Right atrium auricular region (tissue), 2 donors: ENCODE results near the gene CNTN5. TPM values are rescaled to one million over a fixed set of nuclear protein-coding genes. Genes with fewer than 3 reads are reported as not detected.

Experiments
- DNase-seq: peaks from one replicate; pipeline ENCODE4 v3.0.0-alpha.2; 2019; ENCODE audit warnings: low spot score
- H3K27ac ChIP-seq, 2 donors: fragments of 200-600 bp; sonication (generic); 1 replicate in 1 of 2; 2 replicates in 1 of 2; pipeline ENCODE4 v1.5.1; 2016 to 2019
- H3K27me3 ChIP-seq, 2 donors: fragments of 200-600 bp; sonication (generic); one replicate each; pipeline versions ENCODE4 v1.5.1 to v1.6.0; 2017 to 2019
- H3K36me3 ChIP-seq: fragments of 200-600 bp; sonication (generic); one replicate; pipeline ENCODE4 v1.5.1; 2016
- H3K4me1 ChIP-seq, 2 donors: fragments of 200-600 bp; sonication (generic); one replicate each; pipeline versions ENCODE4 v1.5.1 to v1.6.0; 2017 to 2019
- H3K4me3 ChIP-seq, 2 donors: fragments of 200-600 bp; sonication (generic); 1 replicate in 1 of 2; 2 replicates in 1 of 2; pipeline ENCODE4 v1.5.1; 2017 to 2019; ENCODE audit warnings: mild to moderate bottlenecking in 1 of 2, moderate library complexity in 1 of 2
- H3K9me3 ChIP-seq, 2 donors: fragments of 200-600 bp; sonication (generic); one replicate each; pipeline ENCODE4 v1.5.1; 2019
- CTCF ChIP-seq, 2 donors: fragments of 200-600 bp; sonication (generic); IDR thresholded peaks; one replicate each; pipeline ENCODE4 v1.5.1; 2019; ENCODE audit warnings: antibody characterized with exemption in 2 of 2
- total RNA-seq, 2 donors: library from RNA; depleted of rRNA; stranded (reverse); fragments of >200 nt; gene quantifications; one replicate each; pipeline ENCODE4 v1.1.0, GENCODE V29; 2016

CNTN5 gene
- total RNA-seq, 2 donors from 2014 or later: not detected

DNA sequence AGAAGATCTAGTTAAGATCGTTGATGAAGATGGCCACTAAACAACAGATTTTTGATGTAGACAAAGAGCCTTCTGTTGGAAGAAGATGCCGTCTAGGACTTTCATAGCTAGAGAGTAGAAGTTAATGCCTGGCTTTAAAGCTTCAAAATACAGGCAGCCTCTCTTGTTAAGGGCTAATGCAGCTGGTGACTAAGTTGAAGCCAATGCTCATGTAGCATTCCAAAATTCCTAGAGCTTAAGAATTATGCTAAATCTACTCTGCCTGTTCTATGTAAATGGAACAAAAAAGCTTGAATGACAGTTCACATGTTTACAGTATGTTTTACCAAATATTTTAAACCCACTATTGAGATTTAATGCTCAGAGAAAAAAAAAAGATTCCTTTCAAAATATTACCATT is 492.6 kb downstream of the CNTN5 start:
- DNase-seq: no peak
- Histone ChIP-seq H3K4me3 (no peak overlapping the region), H3K27me3 (no peaks in the 10 kb centered on the region), H3K36me3 (no peaks in the 10 kb centered on the region), H3K4me1 (no peaks in the 10 kb centered on the region), H3K27ac (no peak overlapping the region), H3K9me3 (no peaks in the 10 kb centered on the region)
- no peak for TF ChIP-seq CTCF (IDR thresholded peaks at IDR 0.05)

- TF ChIP-seq CTCF (IDR thresholded peaks at IDR 0.05): no peak
These were observed 498.3 kb downstream of the CNTN5 start for GRCh38 chr11:99519095-99519494.

DNA sequence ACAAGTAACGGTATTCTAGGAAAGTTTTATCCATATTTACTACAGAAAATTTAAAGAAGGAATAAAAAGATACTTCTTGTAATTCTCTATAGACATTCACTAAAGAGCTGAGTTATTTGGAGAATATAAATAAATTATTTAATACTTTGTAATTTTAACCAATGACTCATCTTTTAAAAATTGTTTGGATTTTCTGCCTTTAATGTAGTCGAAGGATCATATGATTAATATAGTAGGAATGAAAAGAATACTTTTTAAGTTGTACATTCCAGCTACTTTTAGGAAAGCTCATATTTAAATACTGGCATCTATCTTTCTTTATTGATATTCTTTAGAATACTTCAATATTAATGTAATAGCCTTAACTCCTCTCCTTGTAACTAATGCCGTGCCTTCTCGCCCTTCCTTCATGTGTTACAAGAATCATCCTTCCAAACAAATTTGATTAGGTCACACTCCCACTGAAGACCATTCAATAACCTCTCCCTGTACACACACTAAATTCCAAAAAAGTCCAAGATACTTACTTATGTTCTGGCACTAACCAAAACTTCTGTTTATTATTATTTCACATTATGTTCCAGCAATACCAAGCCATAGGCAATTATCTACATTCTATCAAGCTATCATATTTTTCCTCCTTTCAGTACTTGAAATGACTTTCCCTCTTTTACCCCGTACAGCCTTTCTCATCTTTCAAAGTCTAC is 501.9 kb downstream of the CNTN5 start:
- Histone ChIP-seq H3K4me3 (no peak overlapping the region), H3K27ac (no peak overlapping the region), H3K9me3 (no peaks in the 10 kb centered on the region), H3K36me3 (no peaks in the 10 kb centered on the region), H3K27me3 (no peaks in the 10 kb centered on the region), H3K4me1 (no peaks in the 10 kb centered on the region)
- no peak for DNase-seq
- TF ChIP-seq CTCF (IDR thresholded peaks at IDR 0.05): no peak

More at GRCh38 chr11:99519095-99519494, 498.3 kb downstream of the CNTN5 start:
- H3K36me3 ChIP-seq: no peaks in the 10 kb centered on the region
- no peak overlapping the region for H3K4me3 ChIP-seq
- no peaks in the 10 kb centered on the region for H3K9me3 ChIP-seq
- H3K27ac ChIP-seq: no peak overlapping the region
- H3K4me1 ChIP-seq: no peaks in the 10 kb centered on the region
- no peak for DNase-seq
- H3K27me3 ChIP-seq: no peaks in the 10 kb centered on the region

- no peak for TF ChIP-seq CTCF (IDR thresholded peaks at IDR 0.05)
- no peaks in the 10 kb centered on the region for H3K36me3 ChIP-seq
- H3K4me3 ChIP-seq: no peak overlapping the region
- no peak for DNase-seq
- no peaks in the 10 kb centered on the region for H3K27me3 ChIP-seq
- H3K4me1 ChIP-seq: no peaks in the 10 kb centered on the region
- H3K27ac ChIP-seq: no peak overlapping the region
- no peaks in the 10 kb centered on the region for H3K9me3 ChIP-seq
These were observed 510.7 kb downstream of the CNTN5 start for GRCh38 chr11:99531468-99531867.

- Histone ChIP-seq H3K4me1 (no peaks in the 10 kb centered on the region), H3K27ac (no peak overlapping the region), H3K27me3 (no peaks in the 10 kb centered on the region), H3K4me3 (no peak overlapping the region), H3K36me3 (no peaks in the 10 kb centered on the region), H3K9me3 (no peaks in the 10 kb centered on the region)
- TF ChIP-seq CTCF (IDR thresholded peaks at IDR 0.05): no peak
- DNase-seq: no peak
These were observed 514.1 kb downstream of the CNTN5 start for GRCh38 chr11:99534812-99535211.

- Histone ChIP-seq H3K4me1 (no peaks in the 10 kb centered on the region), H3K9me3 (no peaks in the 10 kb centered on the region), H3K27me3 (no peaks in the 10 kb centered on the region), H3K4me3 (no peak overlapping the region), H3K36me3 (no peaks in the 10 kb centered on the region), H3K27ac (no peak overlapping the region)
- TF ChIP-seq CTCF (IDR thresholded peaks at IDR 0.05): no peak
- DNase-seq: no peak
These were observed 514.7 kb downstream of the CNTN5 start for GRCh38 chr11:99535406-99535805.
